Muscle layer of duodenum (tissue), 2 donors: ENCODE data around the gene NTNG2.

Experiments used
- H3K27ac ChIP-seq: one replicate; pipeline ENCODE4 v1.7.0; 2013; ENCODE audit warnings: mild to moderate bottlenecking, low read length
- H3K27me3 ChIP-seq: one replicate; pipeline ENCODE4 v1.7.0; 2013; ENCODE audit warnings: low read depth, mild to moderate bottlenecking, control low read depth, low read length
- H3K36me3 ChIP-seq, 2 donors: one replicate each; pipeline ENCODE4 v1.7.0; 2013; ENCODE audit warnings: low read length in 2 of 2, control low read depth in 1 of 2, mild to moderate bottlenecking in 1 of 2; ENCODE audit not compliant: insufficient read depth in 2 of 2, control insufficient read depth in 1 of 2
- H3K4me1 ChIP-seq, 2 donors: one replicate each; pipeline ENCODE4 v1.7.0; 2013; ENCODE audit warnings: low read length in 2 of 2, mild to moderate bottlenecking in 2 of 2, control low read depth in 1 of 2, moderate library complexity in 1 of 2; ENCODE audit not compliant: insufficient read depth in 2 of 2, control insufficient read depth in 1 of 2
- H3K4me3 ChIP-seq, 2 donors: one replicate each; pipeline ENCODE4 v1.7.0; 2013; ENCODE audit warnings: low read length in 2 of 2, low read depth in 1 of 2, mild to moderate bottlenecking in 1 of 2
- H3K9me3 ChIP-seq, 2 donors: one replicate each; pipeline ENCODE4 v1.7.0; 2013; ENCODE audit warnings: low read length in 2 of 2, control low read depth in 1 of 2, mild to moderate bottlenecking in 1 of 2; ENCODE audit not compliant: control insufficient read depth in 1 of 2
- donor health status: healthy.

The NTNG2 gene

DNA sequence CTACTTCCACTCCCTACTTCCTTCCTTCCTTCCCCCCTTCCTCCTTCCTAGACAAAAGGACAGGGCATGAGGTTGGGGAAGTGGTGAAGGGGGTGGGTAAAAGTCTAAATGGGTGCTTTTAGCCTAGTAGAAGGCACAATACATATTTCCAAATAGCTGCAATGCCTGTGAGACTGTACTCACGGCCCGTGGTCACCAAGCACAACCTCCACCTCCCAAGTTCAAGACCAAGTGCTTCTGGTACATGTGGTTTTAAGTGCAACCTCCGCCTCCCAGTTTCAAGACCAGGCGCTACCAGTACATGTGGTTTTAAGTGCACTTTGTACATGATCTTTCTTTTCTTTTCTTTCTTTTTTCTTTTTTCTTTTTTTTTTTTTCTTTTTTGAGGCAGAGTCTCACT, 14.5 kb upstream of the NTNG2 start:
- Histone ChIP-seq H3K36me3 (no peaks in the 10 kb centered on the region), H3K4me3 (no peak overlapping the region), H3K9me3 (peaks cover 0 to 4% of the 10 kb centered on the region in 2 donors), H3K27ac (no peak overlapping the region), H3K4me1 (no peaks in the 10 kb centered on the region), H3K27me3 (peaks cover 1% of the 10 kb centered on the region)

DNA sequence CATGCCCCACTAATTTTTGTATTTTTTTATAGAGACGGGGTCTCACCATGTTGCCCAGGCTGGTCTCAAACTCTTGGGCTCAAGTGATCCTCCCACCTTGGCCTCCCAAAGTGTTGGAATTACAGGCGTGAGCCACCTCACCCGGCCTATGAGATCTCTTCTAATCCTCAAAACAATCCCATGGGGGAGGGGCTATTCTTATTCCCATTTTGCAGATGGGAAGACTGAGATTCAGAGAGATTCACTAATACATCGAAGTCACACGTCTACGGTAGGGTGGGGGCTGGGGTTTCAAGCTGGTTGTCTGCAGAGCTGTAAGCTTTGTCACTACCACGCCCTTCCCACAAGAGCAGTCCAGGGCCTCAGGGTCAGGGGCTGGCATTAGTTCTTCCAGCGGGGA, 14.0 kb upstream of the NTNG2 start:
- Histone ChIP-seq H3K27me3 (peaks cover 3% of the 10 kb centered on the region), H3K9me3 (peaks cover 0 to 4% of the 10 kb centered on the region in 2 donors), H3K27ac (no peak overlapping the region), H3K4me3 (no peak overlapping the region), H3K4me1 (no peaks in the 10 kb centered on the region), H3K36me3 (no peaks in the 10 kb centered on the region)

DNA sequence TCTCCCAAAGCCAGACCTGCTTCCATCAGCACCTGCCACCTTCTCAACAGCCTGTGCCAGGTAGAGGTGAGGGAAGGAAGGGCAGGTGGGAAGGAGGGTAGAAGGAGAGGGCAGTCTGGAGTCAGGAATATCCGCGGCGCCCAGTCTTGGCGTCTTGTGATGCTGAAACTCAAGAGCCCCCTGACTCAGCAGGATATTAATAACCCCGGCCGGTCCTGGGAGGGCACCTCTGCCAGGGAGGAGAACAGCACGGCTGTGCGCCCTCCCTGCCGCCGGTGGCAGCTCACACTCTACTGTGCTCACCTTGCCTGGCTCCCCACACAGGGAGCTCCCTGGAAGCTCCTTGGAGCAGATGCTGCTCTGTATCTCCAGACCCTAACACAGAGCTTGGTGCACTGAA, 11.6 kb upstream of the NTNG2 start:
- Histone ChIP-seq H3K27ac (no peak overlapping the region), H3K27me3 (peaks cover 3% of the 10 kb centered on the region), H3K36me3 (no peaks in the 10 kb centered on the region), H3K4me1 (no peaks in the 10 kb centered on the region), H3K4me3 (no peak overlapping the region), H3K9me3 (no peaks in the 10 kb centered on the region)

DNA sequence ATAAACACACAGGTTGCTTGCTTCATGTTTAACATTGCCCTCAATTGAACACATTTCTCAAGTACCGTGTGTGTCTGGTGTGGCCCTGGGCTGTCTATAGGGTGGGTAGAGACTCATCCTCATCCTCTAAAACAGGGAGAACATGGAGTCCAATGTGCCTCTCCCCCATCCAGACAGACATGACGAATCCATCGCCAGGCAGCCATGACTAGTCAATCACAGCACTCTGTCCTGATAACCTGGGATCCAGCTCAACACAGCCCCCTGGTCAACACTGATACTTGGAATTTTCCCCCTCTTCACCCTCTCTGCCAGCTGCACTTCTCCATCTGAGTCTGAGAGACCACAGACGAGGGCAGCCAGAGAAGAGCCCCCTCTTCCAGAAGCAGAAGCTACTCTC, 10.7 kb upstream of the NTNG2 start:
- no peaks in the 10 kb centered on the region for H3K9me3 ChIP-seq
- peaks cover 3% of the 10 kb centered on the region for H3K27me3 ChIP-seq
- no peaks in the 10 kb centered on the region for H3K4me1 ChIP-seq
- H3K27ac ChIP-seq, result no peak overlapping the region
- no peaks in the 10 kb centered on the region for H3K36me3 ChIP-seq
- no peak overlapping the region for H3K4me3 ChIP-seq

DNA sequence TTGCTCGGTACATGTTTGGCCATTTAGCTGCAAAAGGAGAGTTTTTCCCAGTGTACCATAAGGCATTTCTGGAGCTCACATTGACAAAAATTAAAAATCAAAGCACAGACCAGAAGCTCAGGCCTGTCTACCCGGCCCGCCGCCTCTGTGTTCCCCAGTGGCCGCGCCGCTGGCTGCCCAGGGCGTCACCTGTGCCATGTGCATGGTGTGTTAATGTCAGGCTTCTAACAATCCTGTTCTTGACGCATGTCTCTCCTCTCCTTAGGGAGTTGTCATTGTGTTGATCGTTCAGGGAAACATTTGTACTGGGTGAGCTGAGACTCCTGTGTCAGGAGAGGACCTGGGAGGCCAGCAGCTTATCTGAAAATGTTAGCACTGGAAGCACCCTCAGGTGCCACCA, 9.6 kb upstream of the NTNG2 start:
- Histone ChIP-seq H3K36me3 (no peaks in the 10 kb centered on the region), H3K9me3 (no peaks in the 10 kb centered on the region), H3K4me1 (no peaks in the 10 kb centered on the region), H3K27me3 (peaks cover 3% of the 10 kb centered on the region), H3K27ac (no peak overlapping the region), H3K4me3 (no peak overlapping the region)

DNA sequence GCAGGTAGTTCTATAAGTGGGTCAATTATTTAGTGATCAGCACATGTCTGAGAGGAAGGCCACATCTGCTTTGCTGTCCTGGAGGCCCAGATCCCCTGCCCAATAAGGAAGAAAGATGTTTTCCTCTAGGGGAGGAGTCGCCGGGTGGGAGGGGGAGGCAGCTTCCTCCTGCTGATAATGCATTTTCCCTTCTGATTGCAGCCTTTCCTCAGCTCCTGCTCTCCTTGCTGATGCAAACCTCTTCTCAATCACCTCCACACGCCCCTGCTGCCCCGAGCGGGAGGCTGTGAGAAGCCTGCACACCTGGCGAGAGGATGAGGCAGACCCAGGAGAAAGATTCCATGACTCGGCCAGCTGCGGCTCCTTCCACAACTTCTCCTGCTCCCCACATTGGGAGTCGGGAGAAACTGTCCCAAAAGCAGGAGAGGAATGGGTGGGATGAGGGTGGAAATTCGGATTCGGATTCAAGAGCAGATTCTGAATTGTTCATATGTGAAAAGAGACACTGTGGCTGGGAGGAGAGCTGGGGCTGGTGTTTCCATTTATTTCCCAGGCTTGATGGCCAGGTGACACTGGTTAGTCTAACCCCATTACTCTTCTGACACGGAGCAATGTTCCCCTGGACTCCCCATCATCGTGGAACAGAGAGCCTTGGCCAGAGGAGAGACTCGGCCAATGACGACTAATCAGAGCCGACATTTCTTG, 6.8 kb upstream of the NTNG2 start:
- Histone ChIP-seq H3K4me1 (no peaks in the 10 kb centered on the region), H3K27me3 (peaks cover 10% of the 10 kb centered on the region), H3K27ac (no peak overlapping the region), H3K4me3 (no peak overlapping the region), H3K36me3 (no peaks in the 10 kb centered on the region), H3K9me3 (no peaks in the 10 kb centered on the region)

DNA sequence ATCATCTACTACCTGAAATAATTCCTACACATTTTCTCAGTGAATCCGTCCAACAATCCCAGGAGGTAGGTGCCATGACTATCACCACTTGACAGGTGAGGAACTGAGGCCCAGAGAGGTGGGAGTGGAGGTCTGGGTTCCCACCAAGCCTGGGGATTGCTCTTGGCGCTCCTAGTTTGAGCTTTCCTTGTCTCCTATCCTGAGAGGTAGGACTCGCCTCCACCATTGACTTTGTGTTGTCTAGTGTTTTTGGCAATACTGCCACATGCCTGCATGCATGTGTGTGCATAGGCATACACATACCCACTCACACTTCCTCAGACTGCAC, 6.3 kb upstream of the NTNG2 start:
- Histone ChIP-seq H3K9me3 (no peaks in the 10 kb centered on the region), H3K27ac (no peak overlapping the region), H3K4me3 (no peak overlapping the region), H3K27me3 (peaks cover 11% of the 10 kb centered on the region), H3K36me3 (no peaks in the 10 kb centered on the region), H3K4me1 (no peaks in the 10 kb centered on the region)

DNA sequence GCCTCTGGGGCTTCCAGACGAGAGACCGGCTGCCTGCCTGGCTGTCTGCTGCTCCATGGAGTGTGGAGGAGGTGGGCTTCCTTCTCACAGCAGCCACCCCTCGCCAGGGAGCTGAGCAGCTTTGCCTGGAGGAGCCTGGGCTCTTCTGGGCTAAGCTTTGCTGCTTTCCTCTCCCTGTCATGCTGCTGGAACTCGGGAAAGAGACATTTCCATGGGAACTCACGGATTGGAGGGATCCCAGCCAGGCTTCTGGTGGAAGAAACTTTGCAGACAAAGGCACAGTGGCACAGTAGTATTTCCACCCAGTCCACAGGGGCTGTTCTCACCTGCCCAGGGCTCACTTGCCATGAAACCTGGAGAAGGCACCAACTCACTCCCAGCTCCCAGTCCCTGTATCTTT, 5.6 kb upstream of the NTNG2 start:
- H3K4me3 ChIP-seq, result no peak overlapping the region
- no peaks in the 10 kb centered on the region for H3K36me3 ChIP-seq
- no peak overlapping the region for H3K27ac ChIP-seq
- H3K27me3 ChIP-seq, result peaks cover 12% of the 10 kb centered on the region
- H3K9me3 ChIP-seq, result no peaks in the 10 kb centered on the region
- peaks cover 0 to 6% of the 10 kb centered on the region in 2 donors for H3K4me1 ChIP-seq

DNA sequence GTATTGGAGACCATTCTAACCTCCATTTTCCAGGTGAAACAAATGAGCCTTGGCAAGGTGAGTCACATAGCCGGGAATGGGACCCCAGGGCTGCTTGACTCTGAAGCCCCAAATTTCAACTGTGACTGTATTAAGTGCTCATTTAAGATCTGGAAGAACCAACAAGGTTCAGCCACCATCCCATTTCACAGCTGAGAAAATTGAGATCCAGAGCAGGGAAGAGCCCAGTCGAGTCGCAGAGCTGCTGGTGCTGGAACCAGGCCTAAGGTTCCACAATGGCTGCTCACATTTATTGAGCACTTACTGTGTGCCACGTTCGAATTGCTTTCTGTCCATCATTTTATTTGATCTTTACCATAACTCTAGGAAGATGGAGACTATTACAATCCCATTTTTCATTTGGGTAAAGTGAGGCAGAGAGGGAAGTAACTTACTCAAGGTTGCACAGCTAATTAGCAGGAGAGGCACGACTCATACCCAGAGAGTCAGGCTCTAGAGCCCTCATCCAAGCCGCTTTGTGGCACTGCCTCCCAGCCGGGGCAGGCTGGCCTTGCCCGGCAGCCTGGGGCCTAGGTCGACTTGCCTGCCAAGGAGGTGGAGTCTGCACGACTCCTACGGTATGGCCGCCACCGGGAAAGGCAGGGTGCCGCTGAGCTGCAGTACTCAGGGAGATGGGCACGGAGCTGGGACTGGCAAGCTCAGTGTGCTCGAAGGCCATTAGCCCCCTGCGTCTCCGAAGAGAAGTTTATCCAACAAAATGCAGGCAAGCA, 4.3 kb upstream of the NTNG2 start:
- no peaks in the 10 kb centered on the region for H3K36me3 ChIP-seq
- no peak overlapping the region for H3K4me3 ChIP-seq
- peaks cover 11% of the 10 kb centered on the region for H3K27me3 ChIP-seq
- peaks cover 0 to 10% of the 10 kb centered on the region in 2 donors for H3K4me1 ChIP-seq
- no peaks in the 10 kb centered on the region for H3K9me3 ChIP-seq
- no peak overlapping the region for H3K27ac ChIP-seq

DNA sequence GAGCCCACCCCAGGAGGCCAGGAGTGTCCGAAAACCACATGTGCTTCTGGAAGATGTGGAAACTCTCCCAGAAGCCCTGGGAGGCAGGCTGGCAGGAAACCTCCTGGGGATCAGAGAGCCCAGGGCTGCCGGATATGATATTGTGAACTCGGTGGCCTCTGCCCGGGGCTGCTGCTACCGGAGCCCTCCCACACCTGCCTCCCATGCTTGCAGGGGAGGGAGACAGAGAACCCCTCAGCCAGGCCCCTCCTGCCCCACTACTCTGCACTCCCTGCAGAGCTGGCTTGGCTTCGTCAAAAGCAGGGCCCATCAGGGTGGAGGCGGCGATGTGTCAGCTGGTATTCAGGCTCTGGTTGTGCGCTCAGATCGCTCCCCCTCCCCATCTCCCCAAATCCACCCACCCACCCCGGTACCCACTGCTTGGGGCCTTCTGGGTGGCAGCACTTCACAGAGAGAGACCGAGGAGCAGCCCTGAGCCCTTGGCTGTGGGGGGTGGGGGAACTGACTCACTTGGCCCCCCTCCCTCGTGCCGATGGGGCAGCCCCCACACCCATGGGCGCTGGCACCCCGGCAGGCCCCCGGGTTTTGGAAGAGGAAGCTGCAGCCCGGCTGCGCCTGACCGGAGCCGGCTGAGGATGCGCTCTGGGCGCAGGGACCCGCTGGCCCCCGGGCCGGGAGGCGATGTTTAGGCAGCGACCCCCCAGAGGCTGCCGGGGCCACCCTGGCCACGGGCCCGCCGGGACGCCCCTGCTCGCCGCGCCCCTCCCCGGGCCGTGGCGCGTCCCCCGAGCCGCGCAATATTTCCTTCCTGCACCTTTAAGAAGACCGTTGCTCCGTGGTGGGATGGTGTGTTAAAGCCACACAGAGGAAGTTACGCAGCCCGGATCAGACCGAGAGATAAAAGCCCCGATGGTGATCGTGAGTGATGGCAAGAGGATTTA, 786 bp upstream of the NTNG2 start:
- H3K27ac ChIP-seq, result no peak overlapping the region
- H3K4me1 ChIP-seq, result peaks cover 5 to 36% of the 10 kb centered on the region in 2 donors
- H3K27me3 ChIP-seq, result peaks cover 28% of the 10 kb centered on the region
- no peaks in the 10 kb centered on the region for H3K9me3 ChIP-seq
- H3K36me3 ChIP-seq, result no peaks in the 10 kb centered on the region
- peak overlapping the region; percentile 26 to 74 for H3K4me3 ChIP-seq

DNA sequence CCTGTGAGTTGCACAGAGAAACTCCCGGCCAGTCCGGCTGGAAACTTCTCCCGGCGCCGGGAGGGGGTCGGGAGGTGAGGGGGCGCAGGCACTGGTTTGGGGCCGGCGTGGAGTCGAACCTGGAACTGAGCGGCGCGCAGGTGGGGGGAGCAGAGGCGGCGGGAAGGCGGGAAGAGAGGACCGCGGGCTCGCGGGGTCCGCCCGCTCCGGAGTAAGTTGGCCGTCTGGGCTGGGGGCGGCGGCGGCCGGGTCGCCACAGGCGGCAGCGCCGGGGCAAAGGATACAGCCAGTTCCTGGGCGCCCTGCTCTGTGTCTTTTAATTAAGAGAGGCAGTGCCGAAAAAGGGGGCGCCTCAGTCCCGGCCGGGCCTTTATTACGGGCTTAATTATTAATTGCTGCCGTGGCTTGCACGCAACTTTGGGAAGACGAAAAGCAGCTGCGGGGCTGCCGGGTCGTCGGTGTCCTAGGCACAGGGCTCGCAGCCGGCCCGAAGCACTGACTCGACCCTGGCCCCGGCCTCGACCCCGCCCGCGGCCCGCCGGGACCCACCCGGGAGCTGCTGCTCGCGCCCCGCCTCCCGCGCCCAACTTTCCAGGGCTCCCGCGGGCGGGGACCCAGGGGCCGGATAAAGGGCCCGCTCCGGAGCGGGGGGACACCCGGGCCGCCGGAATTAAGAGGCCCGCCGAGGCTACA, 1.1 kb downstream of the NTNG2 start:
- H3K36me3 ChIP-seq, result no peaks in the 10 kb centered on the region
- no peaks in the 10 kb centered on the region for H3K9me3 ChIP-seq
- no peak overlapping the region for H3K27ac ChIP-seq
- peaks cover 34% of the 10 kb centered on the region for H3K27me3 ChIP-seq
- peak overlapping the region; percentile 59 to 77 for H3K4me3 ChIP-seq
- H3K4me1 ChIP-seq, result peaks cover 5 to 36% of the 10 kb centered on the region in 2 donors
